ENCODE results near the gene ENKUR.

GRCh38 chr10:24992512-24993133 lies 23.3 kb downstream of the ENKUR start:
- no peak for TF ChIP-seq CTCF (IDR thresholded peaks at IDR 0.05; ENCODE audit: low read depth, low read length, missing input control)
- no peak for TF ChIP-seq MAX (IDR thresholded peaks at IDR 0.05)
- no peak for TF ChIP-seq YY1 (IDR thresholded peaks at IDR 0.05)
- no peak for TF ChIP-seq GABPA (IDR thresholded peaks at IDR 0.05 in 1 of 2, conservative IDR thresholded peaks at IDR 0.05 in 1 of 2)
- TF ChIP-seq EGR1 (IDR thresholded peaks at IDR 0.05; ENCODE audit: low read depth in 2 of 2) = no peak
- no peak for TF ChIP-seq FOXA1 (IDR thresholded peaks at IDR 0.05)
- TF ChIP-seq RAD21 (IDR thresholded peaks at IDR 0.05) = no peak
- TF ChIP-seq RXRA (IDR thresholded peaks at IDR 0.05) = no peak
- TF ChIP-seq REST (IDR thresholded peaks at IDR 0.05) = no peak
- TF ChIP-seq SP1 (IDR thresholded peaks at IDR 0.05) = no peak
- no peak for TF ChIP-seq NR2F2 (IDR thresholded peaks at IDR 0.05)
- no peak for TF ChIP-seq JUND (IDR thresholded peaks at IDR 0.05)
- no peak for TF ChIP-seq ATF3 (IDR thresholded peaks at IDR 0.05)
- TF ChIP-seq ZBTB33 (IDR thresholded peaks at IDR 0.05) = no peak

Data from liver (tissue), 3 donors.